Sigmoid colon (tissue), 7 donors: Measurements from ENCODE around the gene PXK. TPM values are rescaled to one million over a fixed set of nuclear protein-coding genes. Genes with fewer than 3 reads are reported as not detected.

ENCODE experiments used
- DNase-seq: peaks from one replicate; pipeline ENCODE4 v3.0.0-alpha.2; 2019
- H3K27ac ChIP-seq, 4 donors: fragments of 200-600 bp; sonication (generic); one replicate each; pipeline ENCODE4 v1.5.1; 2016 to 2019; ENCODE audit warnings: mild to moderate bottlenecking in 1 of 4
- H3K27me3 ChIP-seq, 3 donors: fragments of 200-600 bp; sonication (generic); one replicate each; pipeline ENCODE4 v1.5.1; 2019; ENCODE audit warnings: mild to moderate bottlenecking in 1 of 3
- H3K36me3 ChIP-seq, 4 donors: fragments of 200-600 bp; sonication (generic); one replicate each; pipeline ENCODE4 v1.5.1; 2016 to 2019
- H3K4me1 ChIP-seq, 4 donors: fragments of 200-600 bp; sonication (generic); one replicate each; pipeline ENCODE4 v1.5.1; 2017 to 2019
- H3K4me3 ChIP-seq, 4 donors: fragments of 200-600 bp; sonication (generic); one replicate each; pipeline ENCODE4 v1.5.1; 2017 to 2019; ENCODE audit warnings: mild to moderate bottlenecking in 2 of 4, moderate library complexity in 1 of 4
- H3K9me3 ChIP-seq, 4 donors: fragments of 200-600 bp in 3 of 4; sonication (generic) in 3 of 4; one replicate each; pipeline versions ENCODE4 v1.5.1 to v1.6.1; 2013 to 2019
- CTCF ChIP-seq, 4 experiments: fragments of 450-650 bp in 3 of 4; fragments of 200-600 bp in 1 of 4; IDR thresholded peaks; one replicate each; pipeline ENCODE4 v1.5.1; 2016 to 2019; ENCODE audit warnings: antibody characterized with exemption in 4 of 4, mild to moderate bottlenecking in 3 of 4, moderate library complexity in 2 of 4
- EP300 ChIP-seq, 4 donors: sonication (generic); formaldehyde crosslinking; IDR thresholded peaks; one replicate each; pipeline ENCODE4 v1.6.1; 2017; ENCODE audit warnings: antibody characterized with exemption in 4 of 4
- POLR2A ChIP-seq, 2 donors: fragments of 450-650 bp; IDR thresholded peaks; one replicate each; pipeline ENCODE4 v1.6.1; 2016; ENCODE audit warnings: antibody characterized with exemption in 2 of 2, mild to moderate bottlenecking in 2 of 2, moderate library complexity in 2 of 2
- POLR2AphosphoS5 ChIP-seq, 4 donors: sonication (generic); formaldehyde crosslinking; IDR thresholded peaks; one replicate each; pipeline ENCODE4 v1.6.1; 2017; ENCODE audit warnings: antibody characterized with exemption in 4 of 4
- WGBS, 2 donors: extraction: QIAGEN DNeasy Blood & Tissue Kit; methylation state at CpG; one replicate each; pipeline ENCODE4 v1.1.7; 2013; 5-methylcytosine and 5-hydroxymethylcytosine counted together
- intact Hi-C: fragments of 100-400 bp; cut with DNase I; formaldehyde crosslinking; loops from one replicate; pipeline ENCODE4 v1.15.1; 2023
- polyA plus RNA-seq, 3 donors: library from polyadenylated mRNA; stranded (reverse); fragments of 200-250 nt; gene quantifications; one replicate each; pipeline ENCODE4 v1.2.3, GENCODE V29; 2013
- total RNA-seq, 4 donors: library from RNA; depleted of rRNA; stranded (reverse); fragments of >200 nt; gene quantifications; one replicate each; pipeline ENCODE4 v1.1.0, GENCODE V29; 2016
- donor health status: healthy with polysubstance abuse.
- donor health status: Bipolar disorder and iron deficiency.
- donor health status: healthy.

The PXK gene
- total and polyA plus RNA-seq, 7 donors: 6.9 to 58.7 (median 30.3) TPM

- peaks cover 0 to 65% (median 20%) of the 10 kb centered on the region in 4 donors for H3K36me3 ChIP-seq
- H3K4me3 ChIP-seq: no peak overlapping the region
- no peaks in the 10 kb centered on the region for H3K27me3 ChIP-seq
- DNase-seq: no peak
- H3K4me1 ChIP-seq: peaks cover 0 to 7% (median 3%) of the 10 kb centered on the region in 4 donors
- intact Hi-C loops: no loop called here
- TF ChIP-seq CTCF (IDR thresholded peaks at IDR 0.05): no peak
- no peak for TF ChIP-seq POLR2AphosphoS5 (IDR thresholded peaks at IDR 0.05)
- TF ChIP-seq EP300 (IDR thresholded peaks at IDR 0.05): no peak
- no peak for TF ChIP-seq POLR2A (IDR thresholded peaks at IDR 0.05)
- WGBS, 2 donors: 86 to 89% methylated on average over 4 of the region's 4 CpGs
- H3K9me3 ChIP-seq: no peaks in the 10 kb centered on the region
- H3K27ac ChIP-seq: no peak overlapping the region
Observed at GRCh38 chr3:58404396-58404795, 71.7 kb downstream of the PXK start.

- WGBS, 2 donors: 64 to 69% methylated on average over 5 of the region's 5 CpGs
- intact Hi-C loops: no loop called here
- Histone ChIP-seq H3K4me1 (peaks cover 0 to under 1% (median 0%) of the 10 kb centered on the region in 4 donors), H3K9me3 (no peaks in the 10 kb centered on the region), H3K27ac (no peak overlapping the region), H3K36me3 (peaks cover 12 to 87% (median 33%) of the 10 kb centered on the region in 4 donors), H3K4me3 (no peak overlapping the region), H3K27me3 (no peaks in the 10 kb centered on the region)
- no peak for TF ChIP-seq POLR2A (IDR thresholded peaks at IDR 0.05)
- no peak for TF ChIP-seq CTCF (IDR thresholded peaks at IDR 0.05)
- TF ChIP-seq EP300 (IDR thresholded peaks at IDR 0.05): no peak
- TF ChIP-seq POLR2AphosphoS5 (IDR thresholded peaks at IDR 0.05): no peak
- no peak for DNase-seq
Observed at GRCh38 chr3:58408906-58409305, 76.2 kb downstream of the PXK start.

- Histone ChIP-seq H3K27me3 (no peaks in the 10 kb centered on the region), H3K9me3 (no peaks in the 10 kb centered on the region), H3K4me1 (peaks cover 0 to 8% (median 5%) of the 10 kb centered on the region in 4 donors), H3K27ac (no peak overlapping the region), H3K4me3 (no peak overlapping the region), H3K36me3 (peaks cover 12 to 80% (median 29%) of the 10 kb centered on the region in 4 donors)
- intact Hi-C loops: no loop called here
- DNase-seq: no peak
- 84 to 92% methylated on average over 3 of the region's 3 CpGs for WGBS, 2 donors
- TF ChIP-seq CTCF (IDR thresholded peaks at IDR 0.05) (no peak), EP300 (IDR thresholded peaks at IDR 0.05) (no peak), POLR2AphosphoS5 (IDR thresholded peaks at IDR 0.05) (no peak), POLR2A (IDR thresholded peaks at IDR 0.05) (no peak)
Observed at GRCh38 chr3:58409663-58410062, 77.0 kb downstream of the PXK start.

GRCh38 chr3:58411036-58411435 is 78.3 kb downstream of the PXK start:
- H3K9me3 ChIP-seq: no peaks in the 10 kb centered on the region
- no peaks in the 10 kb centered on the region for H3K27me3 ChIP-seq
- 97% methylated on average over 3 of the region's 3 CpGs for WGBS, 2 donors
- TF ChIP-seq EP300 (IDR thresholded peaks at IDR 0.05) (no peak), POLR2A (IDR thresholded peaks at IDR 0.05) (no peak), CTCF (IDR thresholded peaks at IDR 0.05) (no peak), POLR2AphosphoS5 (IDR thresholded peaks at IDR 0.05) (no peak)
- H3K36me3 ChIP-seq: peaks cover 12 to 72% (median 31%) of the 10 kb centered on the region in 4 donors
- DNase-seq: no peak
- H3K27ac ChIP-seq: no peak overlapping the region
- intact Hi-C loops: no loop called here
- no peak overlapping the region for H3K4me3 ChIP-seq
- H3K4me1 ChIP-seq: peaks cover 0 to 12% (median 7%) of the 10 kb centered on the region in 4 donors
